ENCODE measurements around the gene ANKS3.

ANKS3 gene

DNA sequence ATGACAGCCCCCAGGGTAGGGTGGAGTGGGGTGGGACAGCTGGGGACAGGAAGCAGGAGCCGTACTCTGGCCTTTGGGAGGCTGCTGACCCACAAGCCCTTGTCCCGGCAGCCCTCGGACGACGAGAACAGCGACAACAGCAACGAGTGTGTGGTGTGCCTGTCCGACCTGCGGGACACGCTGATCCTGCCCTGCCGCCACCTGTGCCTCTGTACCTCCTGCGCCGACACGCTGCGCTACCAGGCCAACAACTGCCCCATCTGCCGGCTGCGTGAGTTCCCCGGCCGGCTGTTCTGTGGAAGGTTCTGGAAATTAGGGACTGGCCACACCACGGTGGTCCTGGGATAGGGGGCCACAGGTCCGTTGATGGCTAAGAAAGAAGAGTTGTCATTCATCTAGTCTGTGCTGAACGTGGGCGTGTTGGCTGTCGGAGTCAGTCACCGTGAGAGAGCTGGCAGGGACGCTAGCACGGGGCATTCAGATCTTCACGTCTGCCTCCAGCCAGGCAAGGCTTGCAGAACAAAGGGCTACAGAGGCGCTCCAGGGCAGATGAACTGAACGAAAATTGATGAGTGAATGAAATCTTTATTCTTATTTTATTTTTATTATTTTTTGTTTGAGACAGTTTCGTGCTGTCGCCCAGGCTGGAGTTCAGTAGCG is 60.6 kb downstream of the ANKS3 start:
- H3K4me3 ChIP-seq (ENCODE audit: low read depth, low read length), result no peak overlapping the region
- H3K36me3 ChIP-seq (ENCODE audit: control insufficient read depth, insufficient read depth, low read length), result no peaks in the 10 kb centered on the region
- H3K9ac ChIP-seq, result no peak overlapping the region
- H3K27me3 ChIP-seq (ENCODE audit: control insufficient read depth, insufficient read depth, low read length), result no peaks in the 10 kb centered on the region
- peaks cover 4% of the 10 kb centered on the region for H3K79me2 ChIP-seq
- no peak overlapping the region for H2AFZ ChIP-seq
- TF ChIP-seq CTCF (IDR thresholded peaks at IDR 0.05), result no peak
- H3K27ac ChIP-seq, result no peak overlapping the region
- H3K4me2 ChIP-seq (ENCODE audit: low read length), result no peak overlapping the region
- H3K9me3 ChIP-seq (ENCODE audit: control insufficient read depth, low read length), result no peaks in the 10 kb centered on the region
- H3K4me1 ChIP-seq, result no peaks in the 10 kb centered on the region

DNA sequence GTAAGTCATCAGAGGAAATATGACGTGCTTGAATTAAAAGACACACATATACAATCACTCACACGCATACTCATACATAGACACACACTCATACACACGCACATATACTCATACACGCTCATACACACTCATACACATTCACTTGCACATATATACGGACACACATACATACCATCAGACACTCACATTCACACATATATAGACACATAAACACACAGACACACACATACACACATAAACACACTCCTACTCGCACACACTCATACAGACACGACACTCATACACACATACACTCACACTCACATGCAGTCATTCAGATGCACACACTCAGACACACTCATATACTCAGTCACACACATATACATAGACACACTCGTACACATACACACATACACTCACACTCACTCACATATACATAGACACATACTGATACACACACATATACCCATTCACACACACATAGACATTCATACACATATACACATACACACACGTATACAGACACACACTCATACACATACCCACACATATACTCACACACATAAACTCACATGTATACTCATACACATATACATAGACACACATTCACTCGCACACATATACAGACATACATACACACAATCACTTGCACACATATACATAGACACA is 65.6 kb downstream of the ANKS3 start:
- Histone ChIP-seq H3K4me3 (ENCODE audit: low read depth, low read length) (no peak overlapping the region), H3K4me1 (no peaks in the 10 kb centered on the region), H3K9me3 (ENCODE audit: control insufficient read depth, low read length) (no peaks in the 10 kb centered on the region), H3K36me3 (ENCODE audit: control insufficient read depth, insufficient read depth, low read length) (no peaks in the 10 kb centered on the region), H3K27ac (no peak overlapping the region), H3K79me2 (no peaks in the 10 kb centered on the region), H3K4me2 (ENCODE audit: low read length) (no peak overlapping the region), H2AFZ (no peak overlapping the region), H3K9ac (no peak overlapping the region), H3K27me3 (ENCODE audit: control insufficient read depth, insufficient read depth, low read length) (no peaks in the 10 kb centered on the region)
- no peak for TF ChIP-seq CTCF (IDR thresholded peaks at IDR 0.05)

GRCh38 chr16:4667203-4667963 is 66.7 kb downstream of the ANKS3 start:
- no peak for TF ChIP-seq CTCF (IDR thresholded peaks at IDR 0.05)
- H3K4me3 ChIP-seq (ENCODE audit: low read depth, low read length), result no peak overlapping the region
- no peak overlapping the region for H2AFZ ChIP-seq
- no peak overlapping the region for H3K9ac ChIP-seq
- H3K27me3 ChIP-seq (ENCODE audit: control insufficient read depth, insufficient read depth, low read length), result no peaks in the 10 kb centered on the region
- H3K79me2 ChIP-seq, result no peaks in the 10 kb centered on the region
- H3K4me2 ChIP-seq (ENCODE audit: low read length), result no peak overlapping the region
- H3K36me3 ChIP-seq (ENCODE audit: control insufficient read depth, insufficient read depth, low read length), result no peaks in the 10 kb centered on the region
- H3K9me3 ChIP-seq (ENCODE audit: control insufficient read depth, low read length), result no peaks in the 10 kb centered on the region
- H3K4me1 ChIP-seq, result no peaks in the 10 kb centered on the region
- no peak overlapping the region for H3K27ac ChIP-seq

GRCh38 chr16:4666537-4667202 is 67.4 kb downstream of the ANKS3 start:
- no peak overlapping the region for H3K4me3 ChIP-seq (ENCODE audit: low read depth, low read length)
- no peaks in the 10 kb centered on the region for H3K79me2 ChIP-seq
- no peak overlapping the region for H2AFZ ChIP-seq
- H3K4me1 ChIP-seq, result no peaks in the 10 kb centered on the region
- H3K9ac ChIP-seq, result no peak overlapping the region
- no peak overlapping the region for H3K27ac ChIP-seq
- no peaks in the 10 kb centered on the region for H3K36me3 ChIP-seq (ENCODE audit: control insufficient read depth, insufficient read depth, low read length)
- H3K4me2 ChIP-seq (ENCODE audit: low read length), result no peak overlapping the region
- no peaks in the 10 kb centered on the region for H3K27me3 ChIP-seq (ENCODE audit: control insufficient read depth, insufficient read depth, low read length)
- H3K9me3 ChIP-seq (ENCODE audit: control insufficient read depth, low read length), result no peaks in the 10 kb centered on the region
- no peak for TF ChIP-seq CTCF (IDR thresholded peaks at IDR 0.05)

All from parathyroid adenoma (tissue), 2 donors.